ENCODE measurements around the gene UNC13D. TPM values are rescaled to one million over a fixed set of nuclear protein-coding genes. Genes with fewer than 3 reads are reported as not detected.
A peak's percentile ranks its signal among the peaks of the same experiment; 100 is the strongest.
"Not testable (repeated sequence)": the region's sequence is repeated elsewhere in the genome, so short reads cannot be mapped to it uniquely, and the experiment has no call there.

The UNC13D gene
- total RNA-seq, 1 donor from 2014 or later: 33.1 TPM

DNA sequence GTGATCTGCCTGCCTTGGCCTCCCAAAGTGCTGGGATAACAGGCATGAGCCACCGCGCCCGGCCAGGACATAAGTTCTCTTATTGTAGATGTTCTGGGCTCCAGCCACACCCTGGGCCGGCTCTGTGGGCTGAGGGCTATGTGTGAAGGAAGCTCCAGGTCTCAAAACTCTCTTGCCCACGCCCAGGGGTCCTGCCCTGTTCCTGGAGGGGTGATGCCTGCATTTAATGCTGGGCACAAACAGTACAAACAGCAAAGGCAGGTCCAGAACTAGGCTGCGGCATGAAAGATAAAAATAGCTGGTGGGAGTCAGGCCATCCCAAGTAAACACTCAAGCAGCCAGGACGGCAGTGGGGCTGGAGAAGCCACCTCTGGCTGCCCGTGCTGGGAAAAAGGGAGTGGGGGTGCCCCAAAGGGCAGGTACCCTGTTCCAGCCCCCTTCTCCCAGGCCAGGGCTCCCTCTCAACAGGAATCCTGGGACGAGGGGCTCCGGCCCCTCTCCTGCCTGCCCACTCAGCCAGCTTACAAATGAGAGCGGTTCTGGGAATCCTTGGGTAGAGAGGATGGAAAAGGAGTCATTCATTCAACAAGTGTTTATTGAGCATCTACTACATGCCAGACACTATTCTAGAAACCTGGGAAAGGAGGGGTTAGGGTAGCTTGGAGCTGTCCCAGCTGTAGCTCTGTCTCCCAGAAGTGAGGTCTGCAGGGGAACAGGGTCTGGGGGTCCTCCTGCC is 29.6 kb upstream of the UNC13D start:
- H3K27ac ChIP-seq: peak overlapping the region; percentile 96 to 99

DNA sequence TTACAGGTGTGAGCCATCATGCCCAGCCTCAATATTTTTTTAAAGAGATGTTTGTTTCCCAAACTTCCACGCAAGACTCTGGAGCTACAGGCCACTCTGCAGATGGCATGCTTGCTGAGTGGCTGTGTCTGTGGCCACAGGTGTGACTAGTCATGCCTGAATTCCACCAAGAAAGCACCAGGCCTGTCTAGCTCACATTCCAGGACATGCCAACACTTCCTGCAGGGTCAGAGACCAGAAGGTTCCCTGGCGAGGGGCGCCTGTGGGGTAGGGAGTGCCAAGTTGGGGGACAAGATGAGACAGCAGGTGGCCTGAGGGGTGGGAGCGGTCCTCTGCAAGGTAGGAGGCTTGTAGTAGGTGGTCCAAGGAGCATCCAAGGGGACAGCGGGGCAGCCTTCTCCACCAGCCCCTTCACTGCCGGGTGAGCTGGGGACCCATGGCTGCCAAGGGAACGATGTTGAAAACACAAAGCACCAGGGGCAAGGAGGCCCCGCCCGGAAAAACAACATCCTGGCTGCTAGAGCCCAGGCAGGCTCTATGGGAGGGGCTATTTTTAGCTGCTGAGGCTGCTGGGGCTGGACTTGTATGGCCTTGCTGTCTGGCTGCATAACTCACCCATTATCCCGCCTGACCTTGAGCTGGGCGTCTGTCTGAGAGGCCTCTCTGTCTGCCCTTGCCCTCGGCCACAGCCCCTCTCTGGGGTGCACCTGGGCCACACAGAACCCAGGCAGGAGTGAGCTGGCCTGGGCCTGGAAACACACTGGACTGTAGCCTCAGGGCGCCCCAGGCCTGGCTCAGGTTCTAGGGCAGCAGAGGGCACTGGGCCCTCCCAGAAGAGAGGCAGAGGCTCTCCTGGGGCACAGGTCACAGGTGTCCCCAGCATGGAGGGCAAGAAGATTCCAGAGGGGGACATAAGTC is 28.5 kb upstream of the UNC13D start:
- Histone ChIP-seq H3K4me1 (peaks cover 52 to 77% of the 10 kb centered on the region in 2 donors), H3K4me3 (peak overlapping the region; percentile 14 to 85)

More for the DNA sequence above, 29.6 kb upstream of the UNC13D start:
- H3K36me3 ChIP-seq: peaks cover 13% of the 10 kb centered on the region in 2 donors
- peaks cover 52 to 74% of the 10 kb centered on the region in 2 donors for H3K4me1 ChIP-seq
- peak in 1 of 2 donors; percentile 78 for DNase-seq (ENCODE audit: low spot score in 2 of 2)
- TF ChIP-seq, protein P1, sequence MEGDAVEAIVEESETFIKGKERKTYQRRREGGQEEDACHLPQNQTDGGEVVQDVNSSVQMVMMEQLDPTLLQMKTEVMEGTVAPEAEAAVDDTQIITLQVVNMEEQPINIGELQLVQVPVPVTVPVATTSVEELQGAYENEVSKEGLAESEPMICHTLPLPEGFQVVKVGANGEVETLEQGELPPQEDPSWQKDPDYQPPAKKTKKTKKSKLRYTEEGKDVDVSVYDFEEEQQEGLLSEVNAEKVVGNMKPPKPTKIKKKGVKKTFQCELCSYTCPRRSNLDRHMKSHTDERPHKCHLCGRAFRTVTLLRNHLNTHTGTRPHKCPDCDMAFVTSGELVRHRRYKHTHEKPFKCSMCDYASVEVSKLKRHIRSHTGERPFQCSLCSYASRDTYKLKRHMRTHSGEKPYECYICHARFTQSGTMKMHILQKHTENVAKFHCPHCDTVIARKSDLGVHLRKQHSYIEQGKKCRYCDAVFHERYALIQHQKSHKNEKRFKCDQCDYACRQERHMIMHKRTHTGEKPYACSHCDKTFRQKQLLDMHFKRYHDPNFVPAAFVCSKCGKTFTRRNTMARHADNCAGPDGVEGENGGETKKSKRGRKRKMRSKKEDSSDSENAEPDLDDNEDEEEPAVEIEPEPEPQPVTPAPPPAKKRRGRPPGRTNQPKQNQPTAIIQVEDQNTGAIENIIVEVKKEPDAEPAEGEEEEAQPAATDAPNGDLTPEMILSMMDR (IDR thresholded peaks at IDR 0.05): no peak
- H3K9me3 ChIP-seq: no peaks in the 10 kb centered on the region
- H3K4me3 ChIP-seq: peak overlapping the region in 1 of 2 donors; percentile 85
- intact Hi-C loops (cut with DNase I): loop anchor here (10.0 kb wide), 1 partner anchor 209 kb away; the partner anchor contains the start of genes RECQL5 and SAP30BP
- no peaks in the 10 kb centered on the region for H3K27me3 ChIP-seq

DNA sequence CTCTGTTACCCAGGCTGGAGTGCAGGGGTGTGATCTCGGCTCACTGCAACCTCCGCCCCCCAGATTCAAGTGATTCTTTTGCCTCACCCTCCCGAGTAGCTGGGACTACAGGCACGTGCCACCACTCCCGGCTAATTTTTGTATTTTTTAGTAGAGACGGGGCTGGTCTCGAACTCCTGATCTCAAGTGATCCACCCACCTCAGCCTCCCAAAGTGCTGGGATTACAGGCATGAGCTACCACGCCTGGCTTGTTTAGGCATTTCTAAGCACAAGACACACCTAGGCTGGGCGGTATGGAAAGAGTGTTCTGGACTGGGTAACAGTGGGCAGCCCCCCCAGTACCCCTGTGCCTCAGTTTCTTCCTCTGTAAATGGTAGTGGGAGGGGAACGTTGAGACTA is 26.0 kb upstream of the UNC13D start:
- not testable (repeated sequence) for H3K9me3 ChIP-seq; H3K27me3 ChIP-seq; DNase-seq (ENCODE audit: low spot score in 2 of 2)
- peak overlapping the region; percentile 96 to 99 for H3K27ac ChIP-seq
- H3K4me1 ChIP-seq: peaks cover 40 to 60% of the 10 kb centered on the region in 2 donors
- H3K4me3 ChIP-seq: peak overlapping the region in 1 of 2 donors; percentile 31
- peaks cover 13% of the 10 kb centered on the region in 2 donors for H3K36me3 ChIP-seq
- intact Hi-C loops (cut with DNase I): loop anchor here (10.0 kb wide), 1 partner anchor 205 kb away; the partner anchor contains the start of genes RECQL5 and SAP30BP

More for the DNA sequence above, 28.5 kb upstream of the UNC13D start:
- Histone ChIP-seq H3K27ac (peak overlapping the region; percentile 96 to 99), H3K9me3 (no peaks in the 10 kb centered on the region), H3K36me3 (peaks cover 13% of the 10 kb centered on the region in 2 donors), H3K27me3 (no peaks in the 10 kb centered on the region)
- intact Hi-C loops (cut with DNase I): loop anchor here (1.0 to 10.0 kb wide), 2 partner anchors 17 to 208 kb away; partner anchors contain the start of genes RECQL5, SAP30BP and WBP2
- peak; percentile 69 to 96 for DNase-seq (ENCODE audit: low spot score in 2 of 2)
- TF ChIP-seq, protein P1 (IDR thresholded peaks at IDR 0.05): no peak

DNA sequence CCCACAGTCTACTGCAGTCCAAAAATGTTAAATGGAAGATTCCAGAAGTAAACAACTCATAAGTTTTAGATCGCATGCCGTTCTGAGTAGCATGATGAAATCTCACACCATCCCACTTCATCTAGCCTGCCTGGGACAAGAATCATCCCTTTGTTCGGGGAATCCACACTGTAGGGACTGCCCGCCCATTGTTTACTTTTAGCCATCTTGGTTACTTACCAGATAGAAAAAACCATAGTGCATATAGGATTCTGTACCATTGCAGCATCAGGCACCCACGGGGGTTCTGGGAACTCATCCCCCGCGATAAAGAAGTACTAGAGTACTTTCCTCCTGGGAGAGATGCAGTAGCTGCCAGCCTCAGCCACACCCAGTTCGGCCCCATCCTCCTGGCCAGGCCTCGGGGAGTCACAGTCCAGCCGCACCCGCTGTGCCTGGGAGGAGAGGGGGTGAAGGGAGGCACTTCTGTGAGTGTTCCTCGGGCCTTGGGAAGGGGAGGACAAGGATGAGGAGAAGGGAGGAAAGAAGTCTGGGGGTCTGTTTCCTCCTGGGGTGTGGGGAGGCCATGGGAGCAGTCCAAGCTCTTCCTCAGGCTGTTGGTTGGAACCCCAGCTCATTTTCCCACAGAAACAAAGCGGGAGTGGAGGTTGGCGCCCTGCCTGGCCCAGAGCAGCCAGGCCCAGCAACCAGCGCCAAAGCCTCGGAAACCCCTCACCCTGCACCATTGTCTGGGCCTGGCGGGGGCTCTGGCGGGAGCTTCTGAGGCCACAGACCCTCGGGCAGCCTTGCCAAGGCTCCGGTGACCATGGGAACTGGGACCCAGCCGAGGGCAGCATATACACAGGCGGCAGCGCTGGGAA is 25.3 kb upstream of the UNC13D start:
- DNase-seq (ENCODE audit: low spot score in 2 of 2): no peak
- no peaks in the 10 kb centered on the region for H3K27me3 ChIP-seq
- H3K36me3 ChIP-seq: peaks cover 5 to 7% of the 10 kb centered on the region in 2 donors
- H3K4me1 ChIP-seq: peaks cover 33 to 55% of the 10 kb centered on the region in 2 donors
- intact Hi-C loops (cut with DNase I): loop anchor here (10.0 kb wide), 1 partner anchor 205 kb away; the partner anchor contains the start of genes RECQL5 and SAP30BP
- no peaks in the 10 kb centered on the region for H3K9me3 ChIP-seq
- peak overlapping the region in 1 of 2 donors; percentile 31 for H3K4me3 ChIP-seq
- peak overlapping the region; percentile 96 to 99 for H3K27ac ChIP-seq
- TF ChIP-seq, protein P1 (IDR thresholded peaks at IDR 0.05): no peak

DNA sequence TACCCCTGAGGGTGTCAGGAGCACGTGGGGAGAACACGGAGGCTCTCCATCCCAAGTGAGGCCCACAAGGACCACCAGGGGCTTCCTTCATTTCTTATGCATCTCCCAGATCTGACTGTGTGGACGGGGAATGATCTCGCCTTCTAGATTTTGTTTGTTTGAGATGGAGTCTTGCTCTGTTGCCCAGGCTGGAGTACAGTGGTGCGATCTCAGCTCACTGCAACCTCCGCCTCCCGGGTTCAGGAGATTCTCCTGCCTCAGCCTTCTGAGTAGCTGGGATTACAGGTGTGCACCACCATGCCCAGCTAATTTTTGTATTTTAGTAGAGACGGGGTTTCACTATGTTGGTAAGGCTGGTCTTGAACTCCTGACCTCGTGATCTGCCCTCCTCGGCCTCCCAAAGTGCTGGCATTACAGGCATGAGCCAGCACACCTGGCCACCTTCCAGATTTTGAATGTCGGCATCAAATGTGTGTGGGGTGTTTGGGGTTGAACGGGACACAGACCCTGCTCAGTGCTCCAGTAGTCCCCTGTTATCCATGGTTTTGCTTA is 24.6 kb upstream of the UNC13D start:
- H3K9me3 ChIP-seq; intact Hi-C loops (cut with DNase I); DNase-seq (ENCODE audit: low spot score in 2 of 2); H3K27me3 ChIP-seq; H3K36me3 ChIP-seq: not testable (repeated sequence)
- Histone ChIP-seq H3K27ac (peak overlapping the region; percentile 96 to 99), H3K4me3 (peak overlapping the region in 1 of 2 donors; percentile 31), H3K4me1 (peaks cover 26 to 52% of the 10 kb centered on the region in 2 donors)

DNA sequence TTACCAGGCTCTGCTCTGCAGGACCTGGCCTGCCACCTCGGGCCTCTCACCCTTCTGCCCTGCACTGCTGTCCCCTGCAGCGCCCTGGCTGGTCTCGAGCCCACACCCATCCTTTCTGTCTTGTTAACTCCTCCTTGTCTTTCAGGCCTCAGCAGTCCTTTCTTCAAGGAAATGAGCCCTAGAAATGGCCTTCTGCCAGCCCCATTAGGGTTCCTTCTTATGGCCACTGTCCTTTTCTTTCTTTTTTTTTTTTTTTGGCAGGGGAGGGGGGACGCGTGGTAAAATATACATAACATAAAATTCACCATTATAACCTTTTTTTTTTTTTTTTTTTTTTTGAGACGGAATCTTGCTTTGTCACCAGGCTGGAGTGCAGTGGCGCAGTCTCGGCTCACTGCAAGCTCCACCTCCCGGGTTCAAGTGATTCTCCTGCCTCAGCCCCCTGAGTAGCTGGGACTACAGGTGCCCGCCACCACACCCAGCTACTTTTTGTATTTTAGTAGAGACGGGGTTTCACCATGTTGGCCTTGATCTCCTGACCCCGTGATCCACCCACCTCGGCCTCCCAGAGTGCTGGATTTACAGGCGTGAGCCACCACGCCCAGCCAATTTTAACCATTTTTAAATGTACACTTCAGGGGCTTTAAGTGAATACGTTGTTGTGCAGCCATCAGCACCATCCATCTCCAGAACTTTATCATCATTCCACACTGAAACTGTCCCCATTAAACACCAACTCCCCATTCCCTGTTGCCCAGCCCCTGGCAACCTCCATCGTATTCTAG is 21.4 kb upstream of the UNC13D start:
- not testable (repeated sequence) for H3K27ac ChIP-seq

DNA sequence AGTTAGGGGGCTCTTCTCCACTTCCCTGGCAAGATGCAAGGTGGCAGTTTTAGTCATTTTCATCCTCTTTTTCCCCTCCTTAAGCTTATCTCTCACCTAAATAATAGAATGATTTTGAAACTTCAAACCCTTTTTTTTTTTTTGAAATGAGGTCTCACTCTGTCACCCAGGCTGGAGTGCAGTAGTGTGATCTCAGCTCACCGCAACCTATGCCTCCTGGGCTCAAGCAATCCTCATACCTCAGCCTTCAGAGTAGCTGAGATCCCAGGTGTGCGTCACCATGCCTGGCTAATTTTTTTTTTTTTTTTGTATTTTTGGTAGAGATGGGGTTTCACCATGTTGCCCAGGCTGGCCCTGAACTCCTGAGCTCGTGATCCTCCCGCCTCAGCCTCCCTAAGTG is 20.7 kb upstream of the UNC13D start:
- H3K4me3 ChIP-seq; H3K36me3 ChIP-seq; H3K27me3 ChIP-seq; intact Hi-C loops (cut with DNase I); H3K9me3 ChIP-seq; DNase-seq (ENCODE audit: low spot score in 2 of 2): not testable (repeated sequence)
- Histone ChIP-seq H3K27ac (peak overlapping the region; percentile 45 to 52), H3K4me1 (peaks cover 6 to 20% of the 10 kb centered on the region in 2 donors)

More for the DNA sequence above, 21.4 kb upstream of the UNC13D start:
- intact Hi-C loops (cut with DNase I); H3K36me3 ChIP-seq; H3K9me3 ChIP-seq; H3K27me3 ChIP-seq; H3K4me3 ChIP-seq; DNase-seq (ENCODE audit: low spot score in 2 of 2): not testable (repeated sequence)
- H3K4me1 ChIP-seq: peaks cover 12 to 26% of the 10 kb centered on the region in 2 donors

Measured in ascending aorta (tissue), 2 donors.